Endothelial cell of umbilical vein (primary cell): ENCODE results near the gene HDAC8. TPM values are rescaled to one million over a fixed set of nuclear protein-coding genes. Genes with fewer than 3 reads are reported as not detected.

Experiments used
- BruUV-seq: library from RNA; stranded (reverse); fragments of 400-500 nt; replicated peaks from 2 replicates; lab custom pipeline; 2021; lab: Mats Ljungman, UMichigan
- CTCF ChIA-PET: fragments of 300-600, 350-600 bp; sonication (Branson Sonifier 250); formaldehyde crosslinking; loops from one replicate; lab custom pipeline; 2021; ENCODE audit warnings: antibody characterized with exemption, inconsistent platforms; lab: Charles Lee
- POLR2A ChIA-PET: fragments of 300-600, 350-600 bp; sonication (Branson Sonifier 250); formaldehyde crosslinking; loops from one replicate; lab custom pipeline; 2021; ENCODE audit warnings: antibody characterized with exemption, inconsistent platforms; lab: Charles Lee
- DNase-seq: peaks from one replicate; pipeline ENCODE4 v3.0.0-alpha.2; 2011; ENCODE audit warnings: low read depth, low spot score
- FAIRE-seq: peaks from 2 replicates; lab custom pipeline; 2011; peaks lifted over from hg19 to GRCh38; lab: Jason Lieb, UNC
- H2AFZ ChIP-seq: 2 replicates; pipeline ENCODE4 v1.6.0; 2012; ENCODE audit warnings: low read depth, low read length, control low read depth, inconsistent platforms
- H3K27ac ChIP-seq: 2 replicates; pipeline ENCODE4 v1.5.1; 2011; ENCODE audit warnings: low read depth, mild to moderate bottlenecking, control low read depth, low read length, moderate library complexity; ENCODE audit not compliant: insufficient read depth
- H3K27me3 ChIP-seq, 2 experiments: 2 replicates each; pipeline versions ENCODE4 v1.6.0 to v1.6.1; 2011; ENCODE audit warnings: low read length in 2 of 2, mixed read lengths in 1 of 2; ENCODE audit not compliant: control insufficient read depth in 2 of 2, insufficient read depth in 2 of 2
- H3K36me3 ChIP-seq, 2 experiments: 2 replicates in 1 of 2; 3 replicates in 1 of 2; pipeline ENCODE4 v1.5.1; 2011; ENCODE audit warnings: low read length in 2 of 2, mild to moderate bottlenecking in 1 of 2, moderate library complexity in 1 of 2; ENCODE audit not compliant: control insufficient read depth in 2 of 2, insufficient read depth in 2 of 2; ENCODE audit errors: extremely low read depth in 1 of 2
- H3K4me1 ChIP-seq: 3 replicates; pipeline ENCODE4 v1.5.1; 2011; ENCODE audit warnings: mild to moderate bottlenecking, low read length; ENCODE audit not compliant: control insufficient read depth, insufficient read depth; ENCODE audit errors: extremely low read depth
- H3K4me2 ChIP-seq: 2 replicates; pipeline ENCODE4 v1.6.1; 2011; ENCODE audit warnings: low read length, control low read depth, mixed read lengths; ENCODE audit not compliant: insufficient read depth
- H3K4me3 ChIP-seq, 3 experiments: fragments of 200-600 bp in 1 of 3; sonication (generic), shearing (Covaris generic) in 1 of 3; replicated peaks in 1 of 3; 2 replicates each; pipeline ENCODE4 v1.5.1; 2011 to 2016; ENCODE audit warnings: control low read depth in 3 of 3, low read length in 3 of 3, mild to moderate bottlenecking in 2 of 3, inconsistent platforms in 1 of 3, low read depth in 1 of 3, moderate library complexity in 1 of 3; ENCODE audit not compliant: insufficient read depth in 1 of 3
- H3K79me2 ChIP-seq: 2 replicates; pipeline ENCODE4 v1.6.0; 2012; ENCODE audit warnings: low read length, inconsistent platforms; ENCODE audit not compliant: control insufficient read depth, insufficient read depth
- H3K9ac ChIP-seq: replicated peaks from 2 replicates; pipeline ENCODE3; 2011; ENCODE audit warnings: low read length, control low read depth; ENCODE audit not compliant: insufficient read depth; ENCODE audit errors: extremely low read depth
- H3K9me1 ChIP-seq: replicated peaks from 3 replicates; pipeline ENCODE4 v1.6.0; 2011; ENCODE audit warnings: mild to moderate bottlenecking, low read length; ENCODE audit not compliant: control insufficient read depth, insufficient read depth; ENCODE audit errors: extremely low read depth
- H3K9me3 ChIP-seq: replicated peaks from 2 replicates; pipeline ENCODE4 v1.5.1; 2012; ENCODE audit warnings: low read length, inconsistent platforms; ENCODE audit not compliant: control insufficient read depth, insufficient read depth
- H4K20me1 ChIP-seq: replicated peaks from 2 replicates; pipeline ENCODE3; 2011; ENCODE audit warnings: mild to moderate bottlenecking, low read length; ENCODE audit not compliant: control insufficient read depth, insufficient read depth; ENCODE audit errors: extremely low read depth
- EZH2 ChIP-seq: IDR thresholded peaks from 2 replicates; pipeline ENCODE4 v1.6.1; 2012; ENCODE audit warnings: borderline replicate concordance, low read depth, mild to moderate bottlenecking, moderate library complexity, low read length, inconsistent platforms; ENCODE audit not compliant: severe bottlenecking
- FOS ChIP-seq: IDR thresholded peaks from 2 replicates; pipeline ENCODE4 v1.6.1; 2011; ENCODE audit warnings: mild to moderate bottlenecking, low read length, moderate library complexity, borderline replicate concordance; ENCODE audit not compliant: insufficient read depth
- GATA2 ChIP-seq: IDR thresholded peaks from 2 replicates; pipeline ENCODE4 v1.7.0; 2011; ENCODE audit warnings: low read depth, mild to moderate bottlenecking, moderate library complexity, mixed read lengths, low read length; ENCODE audit not compliant: insufficient read length, insufficient read depth
- JUN ChIP-seq: IDR thresholded peaks from 2 replicates; pipeline ENCODE4 v1.6.1; 2011; ENCODE audit warnings: borderline replicate concordance, low read depth; ENCODE audit not compliant: insufficient read length, insufficient read depth
- MYC ChIP-seq: IDR thresholded peaks from one replicate; pipeline ENCODE4 v1.6.1; 2011; ENCODE audit warnings: mild to moderate bottlenecking, low read depth, low read length
- POLR2A ChIP-seq: IDR thresholded peaks from 2 replicates; pipeline ENCODE4 v1.6.1; 2012; ENCODE audit warnings: low read depth, mild to moderate bottlenecking, control low read depth, low read length
- POLR2AphosphoS5 ChIP-seq: IDR thresholded peaks from 2 replicates; pipeline ENCODE4 v1.6.1; 2012; ENCODE audit warnings: low read depth, mild to moderate bottlenecking, control low read depth, low read length, moderate library complexity; ENCODE audit not compliant: insufficient read depth
- dilution Hi-C: fragments of 300-500 bp; cut with MboI; formaldehyde crosslinking; loops from one replicate; pipeline ENCODE4 v1.15.0; 2019; ENCODE audit warnings: low sequenced_read_pairs; ENCODE audit not compliant: extremely low pct_ligation_motif_present
- intact Hi-C: fragments of 100-400 bp; cut with micrococcal nuclease; formaldehyde crosslinking; loops from one replicate; pipeline ENCODE4 v1.10.0; 2022
- polyA plus RNA-seq, 4 experiments: library from polyadenylated mRNA; depleted of rRNA in 3 of 4; stranded (reverse) in 3 of 4; unstranded in 1 of 4; fragments of >200 nt; gene quantifications; 2 replicates each; pipeline versions ENCODE4 v1.2.1 to v1.2.3, GENCODE V29; 2011 to 2012; ENCODE audit warnings: missing spikeins in 1 of 4
- total RNA-seq: library from RNA; stranded (reverse); gene quantifications from 2 replicates; pipeline ENCODE4 v1.2.3, GENCODE V29; 2021
- TF ChIP-seq, protein P1 (sequence below): IDR thresholded peaks from 2 replicates; pipeline ENCODE4 v1.6.1; 2011; ENCODE audit not compliant: insufficient read depth, insufficient read length
- TF ChIP-seq, protein P2 (sequence below), 2 donors: IDR thresholded peaks; 1 replicate in 1 of 2; 2 replicates in 1 of 2; pipeline ENCODE4 v1.5.1; 2011; ENCODE audit warnings: low read length in 2 of 2, mild to moderate bottlenecking in 2 of 2, moderate library complexity in 2 of 2, control low read depth in 1 of 2, inconsistent platforms in 1 of 2, low read depth in 1 of 2; ENCODE audit not compliant: insufficient read depth in 1 of 2; ENCODE audit errors: extremely low read depth in 1 of 2

Gene HDAC8
- total and polyA plus RNA-seq, 2 donors (not counting 3 experiments of a cell fraction or from before 2014, with no cell fraction given) = 17.6 to 37.2 TPM

DNA sequence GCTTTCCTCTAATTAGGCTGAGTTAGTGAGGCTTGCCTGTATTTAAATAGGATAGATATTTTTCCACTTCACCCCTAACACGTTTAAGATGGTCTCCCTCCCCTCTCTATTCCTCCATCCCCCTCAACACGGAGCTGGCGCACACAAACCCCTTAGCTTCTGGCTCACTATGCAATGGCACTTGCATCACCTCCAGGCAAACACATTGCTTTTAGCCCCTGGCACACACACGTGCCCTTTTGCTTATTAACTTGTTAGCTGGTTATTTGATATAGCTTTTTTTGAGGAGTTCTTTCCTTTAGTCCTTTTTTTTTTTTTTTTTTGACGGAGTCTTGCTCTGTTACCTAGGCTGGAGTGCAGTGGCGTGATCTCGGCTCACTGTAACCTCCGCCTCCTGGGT lies 94.3 kb downstream of the HDAC8 start:
- DNase-seq = no peak
- Histone ChIP-seq H3K9ac (no peak overlapping the region), H2AFZ (no peak overlapping the region), H3K79me2 (no peaks in the 10 kb centered on the region), H4K20me1 (no peaks in the 10 kb centered on the region), H3K27me3 (no peaks in the 10 kb centered on the region), H3K4me2 (no peak overlapping the region), H3K9me1 (no peaks in the 10 kb centered on the region), H3K4me3 (no peak overlapping the region), H3K9me3 (no peaks in the 10 kb centered on the region), H3K36me3 (no peaks in the 10 kb centered on the region), H3K27ac (no peak overlapping the region), H3K4me1 (no peaks in the 10 kb centered on the region)
- dilution Hi-C loops (no loop called here), intact Hi-C loops (no loop called here)
- ChIA-PET CTCF (interaction anchor here (0.7 kb wide), 1 partner anchor 58 kb away, joined by 3 read pairs; no protein-coding TSS in a partner anchor), POLR2A (no interaction called here)
- no peak for FAIRE-seq
- BruUV-seq = no TSS peak
- TF ChIP-seq, protein P1, sequence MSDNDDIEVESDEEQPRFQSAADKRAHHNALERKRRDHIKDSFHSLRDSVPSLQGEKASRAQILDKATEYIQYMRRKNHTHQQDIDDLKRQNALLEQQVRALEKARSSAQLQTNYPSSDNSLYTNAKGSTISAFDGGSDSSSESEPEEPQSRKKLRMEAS = no peak
- TF ChIP-seq GATA2 (no peak), MYC (no peak), FOS (no peak), POLR2AphosphoS5 (no peak), JUN (no peak), POLR2A (no peak), EZH2 (no peak)
- TF ChIP-seq, protein P2, sequence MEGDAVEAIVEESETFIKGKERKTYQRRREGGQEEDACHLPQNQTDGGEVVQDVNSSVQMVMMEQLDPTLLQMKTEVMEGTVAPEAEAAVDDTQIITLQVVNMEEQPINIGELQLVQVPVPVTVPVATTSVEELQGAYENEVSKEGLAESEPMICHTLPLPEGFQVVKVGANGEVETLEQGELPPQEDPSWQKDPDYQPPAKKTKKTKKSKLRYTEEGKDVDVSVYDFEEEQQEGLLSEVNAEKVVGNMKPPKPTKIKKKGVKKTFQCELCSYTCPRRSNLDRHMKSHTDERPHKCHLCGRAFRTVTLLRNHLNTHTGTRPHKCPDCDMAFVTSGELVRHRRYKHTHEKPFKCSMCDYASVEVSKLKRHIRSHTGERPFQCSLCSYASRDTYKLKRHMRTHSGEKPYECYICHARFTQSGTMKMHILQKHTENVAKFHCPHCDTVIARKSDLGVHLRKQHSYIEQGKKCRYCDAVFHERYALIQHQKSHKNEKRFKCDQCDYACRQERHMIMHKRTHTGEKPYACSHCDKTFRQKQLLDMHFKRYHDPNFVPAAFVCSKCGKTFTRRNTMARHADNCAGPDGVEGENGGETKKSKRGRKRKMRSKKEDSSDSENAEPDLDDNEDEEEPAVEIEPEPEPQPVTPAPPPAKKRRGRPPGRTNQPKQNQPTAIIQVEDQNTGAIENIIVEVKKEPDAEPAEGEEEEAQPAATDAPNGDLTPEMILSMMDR (IDR thresholded peaks at IDR 0.05; ENCODE audit: extremely low read depth in 1 of 2, insufficient read depth in 1 of 2, low read depth in 1 of 2, low read length in 2 of 2) = no peak
